Left renal cortex interstitium (tissue), 4 donors: Measurements from ENCODE around the gene PMEPA1. TPM values are rescaled to one million over a fixed set of nuclear protein-coding genes. Genes with fewer than 3 reads are reported as not detected.

ENCODE experiments used
- DNase-seq, 4 donors: peaks; one replicate each; pipeline ENCODE4 v3.0.0-alpha.2; 2013; ENCODE audit warnings: low read depth in 4 of 4, low spot score in 2 of 4, missing footprints in 1 of 4
- polyA plus RNA-seq, 4 donors: library from polyadenylated mRNA; unstranded; fragments of 120-200 nt; gene quantifications; one replicate each; pipeline ENCODE4 v1.2.1, GENCODE V29; 2013; ENCODE audit not compliant: insufficient read length in 4 of 4

PMEPA1 gene, protein sequence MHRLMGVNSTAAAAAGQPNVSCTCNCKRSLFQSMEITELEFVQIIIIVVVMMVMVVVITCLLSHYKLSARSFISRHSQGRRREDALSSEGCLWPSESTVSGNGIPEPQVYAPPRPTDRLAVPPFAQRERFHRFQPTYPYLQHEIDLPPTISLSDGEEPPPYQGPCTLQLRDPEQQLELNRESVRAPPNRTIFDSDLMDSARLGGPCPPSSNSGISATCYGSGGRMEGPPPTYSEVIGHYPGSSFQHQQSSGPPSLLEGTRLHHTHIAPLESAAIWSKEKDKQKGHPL
- 10 to 100 TPM; 16.2 to 25.6 (median 22.2) TPM for polyA plus RNA-seq

DNA sequence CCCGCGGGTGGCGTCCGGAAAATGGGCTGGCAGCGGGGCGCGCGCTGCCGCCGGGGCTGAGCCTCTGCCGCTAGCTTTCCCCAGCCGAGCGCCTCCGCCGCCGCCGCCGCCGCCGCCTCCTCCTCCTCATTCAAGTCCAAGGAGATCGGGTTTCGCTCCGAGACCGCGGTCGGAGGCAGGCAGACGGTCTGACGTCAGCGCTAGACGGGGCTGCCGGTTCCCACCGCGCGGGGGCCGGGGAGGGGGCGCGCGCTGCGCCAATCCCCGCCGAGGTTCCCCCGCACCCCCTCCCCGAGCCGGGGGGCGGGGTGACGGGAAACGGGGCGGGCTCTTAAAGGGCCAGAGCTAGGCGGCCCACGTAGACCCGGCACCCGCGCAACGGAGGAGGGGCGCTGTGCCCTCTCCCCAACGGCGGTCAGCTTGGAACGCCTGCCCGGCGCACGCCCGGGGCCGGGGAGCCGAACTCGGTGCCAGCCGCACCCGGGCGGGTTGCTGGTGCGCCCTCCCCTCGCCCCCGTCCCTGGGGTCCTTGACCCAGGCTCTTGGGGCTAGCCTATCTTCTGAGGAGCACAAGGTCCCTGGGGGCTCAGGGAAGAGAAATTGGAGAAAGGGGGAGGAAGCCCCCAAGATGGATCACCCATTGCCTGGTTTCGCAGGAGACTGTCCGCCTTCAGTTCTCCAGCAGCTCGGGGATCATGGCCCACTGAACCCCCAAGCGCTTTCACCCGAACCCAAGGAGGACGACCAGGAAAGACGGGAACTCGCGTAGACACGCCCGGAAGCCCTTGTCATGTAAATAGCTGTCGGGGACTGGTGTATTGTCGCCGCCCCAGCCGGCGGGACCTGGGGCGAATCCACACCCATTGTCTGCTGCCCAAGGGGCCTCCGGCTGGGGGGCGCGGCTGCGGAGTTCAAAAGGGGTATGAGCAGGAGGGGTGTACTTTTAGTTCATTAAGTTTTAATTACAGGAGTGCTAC, at the start of gene PMEPA1:
PMEPA1 (minus strand) TSS at position 193 of the 977 bp plus-strand sequence. CDS start 433 bp downstream, outside the sequence.
- peak; percentile 84 to 91 (median 86) for DNase-seq

DNA sequence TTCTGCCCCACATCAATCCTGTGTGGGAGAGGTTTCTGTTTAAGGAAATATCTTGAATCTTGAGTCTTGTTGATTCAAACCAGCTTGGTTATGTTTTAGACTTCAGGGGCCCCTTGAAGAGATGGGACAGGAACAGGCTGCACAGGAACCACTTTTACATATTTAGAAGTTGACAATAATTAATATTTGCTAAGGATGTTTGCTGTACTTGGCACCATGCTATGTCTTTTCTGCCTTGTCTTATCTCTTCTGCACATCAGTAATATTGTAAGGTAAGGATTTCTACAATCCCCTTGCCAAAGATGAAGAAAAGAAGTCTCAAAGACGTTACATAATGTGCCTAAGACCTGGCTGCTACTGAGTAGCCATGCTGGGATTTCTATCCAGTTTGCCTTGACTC, 48.0 kb upstream of the PMEPA1 start:
- DNase-seq = no peak

DNA sequence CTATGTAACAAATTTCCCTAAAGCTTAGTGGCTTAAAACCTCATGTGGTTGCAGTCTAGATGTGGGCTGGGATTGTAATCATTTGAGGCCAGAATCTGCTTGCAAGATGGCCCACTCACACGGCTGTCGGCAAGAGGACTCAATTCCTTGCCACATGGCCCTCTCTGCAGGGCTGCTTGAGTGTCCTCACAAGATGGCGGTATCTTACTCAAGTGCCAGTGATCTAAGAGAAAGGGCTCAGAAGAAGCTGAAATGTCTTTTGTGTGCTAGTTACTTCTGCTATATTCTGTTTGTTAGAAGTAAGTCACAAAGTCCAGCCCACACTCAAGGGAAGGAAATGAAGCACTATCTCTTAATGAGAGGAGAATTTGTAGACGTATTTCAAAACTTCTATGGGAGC, 47.1 kb upstream of the PMEPA1 start:
- no peak for DNase-seq

DNA sequence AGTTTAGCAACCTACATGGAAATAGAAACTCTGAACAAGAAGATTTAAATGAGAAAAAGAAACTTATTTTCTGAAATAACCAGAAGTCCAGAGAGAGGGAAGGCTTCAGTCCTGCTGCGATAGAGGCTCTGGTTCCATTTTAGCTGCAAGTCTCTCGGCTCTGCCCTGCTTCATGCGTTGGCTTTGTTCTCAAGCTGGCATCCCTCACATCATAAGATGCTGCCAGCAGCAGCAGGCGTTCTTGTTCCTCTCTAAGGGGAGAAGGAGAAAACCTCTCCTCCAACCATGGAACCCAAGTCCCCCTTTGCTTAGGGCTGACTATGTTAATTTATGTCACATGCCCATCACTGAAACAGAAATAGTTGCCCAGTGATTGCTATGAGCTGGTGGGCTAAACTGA, 46.4 kb upstream of the PMEPA1 start:
- no peak for DNase-seq

DNA sequence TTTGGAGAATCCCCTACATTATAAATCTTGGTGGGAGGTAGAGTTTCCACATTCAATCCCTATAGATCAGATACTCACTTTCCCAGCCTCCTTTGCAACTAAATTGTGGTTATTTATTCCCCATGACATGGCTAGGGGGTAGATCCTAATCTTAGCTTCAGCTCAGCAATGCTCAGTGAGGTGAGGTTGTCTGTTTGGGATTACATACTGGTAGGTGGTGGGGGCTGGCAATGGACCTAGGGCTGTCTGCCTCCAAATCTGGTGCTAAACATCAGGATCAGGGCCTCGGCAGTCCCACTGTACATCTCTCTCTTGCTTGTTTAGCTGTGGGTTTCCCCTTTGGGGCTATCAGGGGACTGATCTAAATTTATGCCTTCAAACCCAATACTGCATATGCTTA, 45.8 kb upstream of the PMEPA1 start:
- DNase-seq = no peak

DNA sequence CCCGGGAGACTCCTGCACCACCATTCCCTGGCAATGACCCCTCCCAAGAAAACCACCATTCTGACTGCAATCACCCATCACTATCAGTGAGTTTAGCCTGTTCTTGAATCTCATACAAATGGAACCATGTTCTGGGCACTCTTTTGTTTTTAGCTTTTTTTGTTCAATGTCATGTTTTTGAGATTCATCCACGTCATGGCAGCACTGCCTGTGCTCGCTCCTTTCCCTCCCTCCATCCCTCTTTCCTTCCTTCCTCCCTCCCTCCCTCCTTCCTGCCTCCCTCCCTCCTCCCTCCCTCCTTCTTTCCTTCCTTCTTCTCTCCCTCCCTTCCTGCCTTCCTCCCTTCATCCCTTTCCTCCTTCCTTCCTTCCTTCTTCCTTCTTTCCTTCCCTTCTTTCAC, 44.4 kb upstream of the PMEPA1 start:
- DNase-seq = no peak

DNA sequence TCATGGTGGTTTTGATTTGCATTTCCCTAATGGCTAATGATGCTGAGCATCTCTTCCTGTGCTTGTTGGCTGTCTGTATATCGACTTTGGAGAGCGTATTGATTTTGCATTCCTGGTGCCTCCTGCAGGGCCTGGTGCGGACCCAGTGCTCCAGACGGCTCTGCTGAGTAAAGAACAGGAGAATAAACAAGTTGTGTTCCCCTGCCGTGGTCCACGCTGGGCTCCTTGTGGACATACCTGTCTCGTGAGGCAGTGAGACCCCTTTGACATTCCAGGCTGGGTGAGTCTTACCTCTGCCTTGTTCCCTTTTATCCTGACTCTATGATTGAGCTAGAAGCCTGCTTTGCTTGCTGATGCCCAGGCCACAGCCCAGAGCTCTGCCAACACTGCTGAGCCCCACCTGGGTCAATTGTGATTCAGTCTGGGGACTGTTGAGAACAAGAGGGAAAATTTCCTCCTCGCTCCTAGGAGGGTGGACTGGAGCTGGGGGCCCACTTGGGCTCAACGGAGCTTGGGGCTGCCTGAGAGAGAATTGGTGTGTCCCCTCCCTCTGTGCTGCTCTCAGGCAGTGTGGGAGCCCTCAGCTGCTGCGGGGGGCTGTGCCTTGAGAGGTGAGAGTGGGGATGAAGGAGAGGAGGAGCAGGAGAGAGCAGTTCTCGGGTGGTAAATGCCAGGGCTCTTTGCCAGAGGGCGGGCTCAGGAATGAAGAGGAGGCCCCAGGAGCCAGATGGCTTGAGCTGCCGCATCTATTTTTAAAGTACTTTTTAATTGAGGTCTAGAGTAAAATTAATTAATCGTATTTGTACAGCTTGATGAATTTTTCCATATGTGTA, 43.7 kb upstream of the PMEPA1 start:
- no peak for DNase-seq

DNA sequence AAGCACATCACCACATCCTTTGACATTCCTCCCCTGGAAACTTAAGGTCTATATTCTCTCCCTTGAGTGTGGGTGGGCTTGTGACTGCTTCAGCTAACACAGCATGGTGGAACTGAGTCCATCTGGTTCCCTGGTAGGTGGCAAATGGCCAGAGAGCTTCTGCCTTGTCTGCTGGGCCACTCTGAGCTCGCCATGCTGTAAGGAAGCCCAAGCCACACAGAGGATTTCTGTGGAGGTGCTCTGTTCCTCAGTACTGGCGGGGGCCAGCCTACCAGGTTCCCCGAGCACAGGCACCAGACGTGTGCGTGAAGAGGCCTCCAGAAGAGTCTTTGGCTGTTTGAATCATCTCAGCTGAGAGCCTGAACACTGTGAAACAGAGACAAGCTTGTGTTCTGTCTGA, 41.6 kb upstream of the PMEPA1 start:
- DNase-seq = no peak

DNA sequence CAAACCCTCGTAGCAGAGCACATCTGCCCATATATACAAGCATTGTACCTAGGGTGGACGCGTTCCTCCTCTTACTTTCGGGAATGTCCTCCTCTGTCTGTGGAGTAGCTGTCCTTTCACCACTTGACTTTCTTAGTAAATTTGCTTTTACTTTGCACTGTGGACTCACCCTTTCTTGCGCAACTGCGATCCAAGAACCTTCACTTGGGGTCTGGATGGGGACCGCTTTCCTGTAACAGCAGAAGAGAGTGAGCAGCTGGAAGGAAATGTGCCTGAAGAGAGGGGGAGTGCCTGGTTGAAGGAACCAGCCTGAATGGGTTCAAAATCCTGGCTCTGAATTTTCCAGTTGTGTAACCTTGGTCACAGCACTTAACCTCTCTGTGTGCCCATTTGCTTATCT, 40.1 kb upstream of the PMEPA1 start:
- DNase-seq = no peak

DNA sequence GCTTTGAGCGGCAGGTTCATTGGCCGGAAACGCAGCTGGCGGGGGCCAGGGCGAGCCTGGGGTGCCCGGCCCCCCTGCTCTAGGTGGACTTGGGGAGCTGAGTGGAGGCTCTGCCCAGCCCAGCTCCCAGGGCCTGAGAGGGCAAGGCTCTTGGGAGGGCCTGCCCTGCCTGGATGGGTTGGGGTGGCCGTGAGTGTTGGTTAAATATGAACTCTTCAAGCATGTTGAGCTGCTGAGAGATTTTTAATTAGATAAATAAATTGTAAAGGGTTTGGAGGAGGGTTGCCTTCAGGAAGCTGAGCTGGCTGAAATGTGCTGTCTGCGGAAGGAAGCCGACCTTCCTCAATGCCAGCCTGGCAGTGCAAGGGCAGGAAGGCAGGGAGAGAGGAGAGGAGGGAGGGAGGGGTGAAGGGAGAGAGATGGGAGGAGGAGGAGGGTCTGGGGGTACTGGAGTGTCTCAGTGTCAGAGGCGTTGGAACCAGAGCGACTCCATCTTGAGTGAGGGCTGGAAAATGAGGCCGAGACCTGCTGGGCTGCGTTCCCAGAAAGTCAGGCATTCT, 39.4 kb upstream of the PMEPA1 start:
- DNase-seq = no peak

DNA sequence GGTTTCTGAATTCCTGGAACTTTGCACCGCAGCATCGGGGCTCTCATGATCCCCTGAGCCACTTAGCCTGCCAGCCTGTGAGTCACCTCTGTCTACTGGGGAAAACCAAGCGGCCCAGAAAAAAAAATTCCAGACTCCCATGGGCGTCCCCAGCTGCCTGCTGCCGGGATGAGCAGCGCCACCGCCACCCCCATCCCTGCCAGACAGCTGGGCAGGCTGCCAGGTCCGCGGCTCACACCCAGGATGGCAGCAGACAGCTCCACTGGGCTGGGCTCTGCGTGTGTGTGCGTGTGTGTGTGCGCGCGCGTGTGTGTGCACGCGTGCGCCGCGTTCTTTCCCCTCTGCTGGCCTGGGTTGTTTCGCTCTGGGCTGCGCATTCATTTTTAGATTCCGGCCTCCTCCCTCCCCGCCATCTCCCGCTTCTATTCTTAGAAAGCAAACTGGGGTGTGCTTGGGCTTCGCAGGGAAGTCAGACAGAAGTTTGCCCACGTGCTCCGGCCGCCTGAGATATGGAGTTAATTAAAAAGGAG, 38.9 kb upstream of the PMEPA1 start:
- DNase-seq = peak in 2 of 4 donors; percentile 48

DNA sequence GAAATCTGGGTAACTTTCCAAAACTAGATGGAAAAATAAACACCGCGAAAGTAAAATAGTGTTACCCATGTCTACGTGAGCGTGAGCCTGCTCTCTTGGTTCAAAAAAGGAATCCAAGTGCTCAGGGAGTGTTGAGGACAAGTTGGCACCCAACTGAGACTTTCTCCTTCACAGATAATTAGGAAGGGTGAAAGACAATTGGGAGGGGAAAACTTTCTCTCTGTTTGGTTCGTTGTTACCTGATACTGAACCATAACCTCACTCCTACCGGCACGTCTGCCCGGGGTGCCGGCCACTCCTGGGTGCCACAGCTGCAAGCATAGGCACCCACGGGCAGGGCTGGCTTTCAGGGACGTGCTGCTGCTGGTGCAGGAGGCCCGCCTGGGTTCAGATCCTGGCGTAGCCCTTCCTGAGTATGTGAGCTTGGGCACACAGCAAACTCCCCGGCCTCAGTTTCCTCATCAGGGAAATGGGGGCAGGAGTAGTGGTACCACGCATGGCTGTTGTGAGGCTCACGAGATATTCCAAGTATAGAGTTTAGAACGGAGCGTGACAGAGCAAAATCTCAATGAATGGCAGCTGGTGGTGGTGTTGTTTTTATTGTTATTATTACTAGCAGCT, 38.2 kb upstream of the PMEPA1 start:
- no peak for DNase-seq

DNA sequence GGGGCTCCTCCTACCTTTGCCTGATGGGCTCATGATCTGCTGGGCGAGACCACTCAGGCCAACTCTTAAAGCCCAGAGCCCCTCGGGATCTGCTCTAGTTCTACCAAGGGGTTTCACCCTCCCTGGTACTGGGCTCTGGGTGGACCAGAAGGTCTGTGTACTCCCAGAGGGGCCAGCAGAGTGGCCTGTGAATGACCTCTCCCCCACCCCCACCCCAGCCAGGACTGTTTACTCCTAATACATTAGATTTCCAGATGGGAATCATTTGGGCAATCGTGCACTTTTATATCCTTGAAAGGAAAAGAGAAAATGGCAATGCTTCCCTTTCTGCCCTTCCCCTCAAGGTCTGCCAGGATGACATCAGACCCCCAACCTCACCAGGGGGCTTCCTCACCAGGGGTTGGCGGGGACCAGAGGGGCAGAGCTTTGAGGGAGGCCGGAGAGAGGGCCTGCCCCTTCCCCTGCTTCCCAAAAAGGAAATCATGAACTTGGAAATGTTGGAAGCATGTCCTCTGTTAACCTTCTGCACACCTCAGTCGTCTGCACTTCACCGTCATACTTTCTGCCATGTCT, 37.1 kb upstream of the PMEPA1 start:
- DNase-seq = no peak

DNA sequence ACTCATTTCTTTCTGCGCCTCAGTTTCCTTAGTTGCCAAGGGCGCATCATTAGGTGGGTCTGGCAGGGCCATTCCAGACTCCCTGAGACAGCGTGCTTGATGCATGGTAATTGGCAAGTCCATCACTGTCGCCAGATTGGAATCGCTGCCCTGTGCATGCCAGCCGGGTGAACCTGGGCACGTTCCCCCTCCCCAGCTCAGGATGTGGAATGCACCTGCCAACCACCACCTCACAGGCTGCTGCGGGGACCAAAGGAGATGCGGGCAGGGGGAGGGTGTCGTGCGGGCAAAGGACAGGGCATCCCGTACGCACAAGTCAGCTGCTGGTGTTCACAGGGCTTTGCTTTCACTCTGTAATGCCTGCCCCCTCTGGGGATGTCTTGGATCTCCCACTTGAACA, 36.4 kb upstream of the PMEPA1 start:
- DNase-seq = no peak

DNA sequence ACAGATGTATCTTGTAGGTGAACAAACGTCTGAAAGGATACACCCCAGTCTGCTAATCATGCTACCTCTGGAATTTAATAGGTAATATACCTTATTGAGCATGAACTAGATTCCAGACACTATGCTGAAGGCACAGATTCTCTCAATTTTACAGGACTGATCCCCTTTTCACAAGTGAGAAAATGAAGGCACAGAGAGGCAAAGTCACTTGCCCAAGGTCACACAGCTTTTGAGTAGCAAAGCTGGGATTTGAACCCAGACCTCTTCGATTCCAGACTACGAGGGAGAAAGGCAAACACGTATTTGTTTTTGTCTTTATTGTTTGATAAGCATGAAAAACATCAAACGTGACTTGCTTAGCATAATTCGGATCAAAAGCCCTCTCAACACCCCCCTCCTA, 34.4 kb upstream of the PMEPA1 start:
- no peak for DNase-seq

DNA sequence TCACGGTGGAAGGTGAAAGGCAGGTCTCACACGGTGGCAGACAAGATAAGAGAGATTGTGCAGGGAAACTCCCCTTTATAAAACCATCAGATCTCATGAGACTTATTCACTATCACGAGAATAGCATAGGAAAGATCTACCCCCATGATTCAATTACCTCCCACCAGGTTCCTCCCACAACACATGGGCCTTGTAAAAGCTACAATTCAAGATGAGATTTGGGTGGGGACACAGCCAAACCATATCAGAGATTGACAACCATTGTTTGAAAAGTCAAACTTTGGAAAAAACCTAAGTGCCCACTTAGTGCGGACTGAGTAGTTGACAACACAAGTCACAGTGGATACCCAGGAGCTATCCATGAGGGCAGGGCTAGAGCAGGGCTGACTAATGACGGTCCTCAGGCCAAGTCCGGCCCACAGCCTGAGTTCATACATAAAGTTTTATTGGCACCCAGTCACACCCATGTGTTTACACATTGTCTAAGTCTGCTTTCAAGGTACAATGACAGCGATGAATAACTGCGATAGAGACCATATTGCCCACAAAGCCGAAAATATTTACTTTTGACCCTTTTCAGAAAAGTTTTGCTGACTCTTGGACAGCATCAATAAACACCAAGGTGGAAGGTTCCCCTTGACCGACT, 33.8 kb upstream of the PMEPA1 start:
- DNase-seq = no peak

DNA sequence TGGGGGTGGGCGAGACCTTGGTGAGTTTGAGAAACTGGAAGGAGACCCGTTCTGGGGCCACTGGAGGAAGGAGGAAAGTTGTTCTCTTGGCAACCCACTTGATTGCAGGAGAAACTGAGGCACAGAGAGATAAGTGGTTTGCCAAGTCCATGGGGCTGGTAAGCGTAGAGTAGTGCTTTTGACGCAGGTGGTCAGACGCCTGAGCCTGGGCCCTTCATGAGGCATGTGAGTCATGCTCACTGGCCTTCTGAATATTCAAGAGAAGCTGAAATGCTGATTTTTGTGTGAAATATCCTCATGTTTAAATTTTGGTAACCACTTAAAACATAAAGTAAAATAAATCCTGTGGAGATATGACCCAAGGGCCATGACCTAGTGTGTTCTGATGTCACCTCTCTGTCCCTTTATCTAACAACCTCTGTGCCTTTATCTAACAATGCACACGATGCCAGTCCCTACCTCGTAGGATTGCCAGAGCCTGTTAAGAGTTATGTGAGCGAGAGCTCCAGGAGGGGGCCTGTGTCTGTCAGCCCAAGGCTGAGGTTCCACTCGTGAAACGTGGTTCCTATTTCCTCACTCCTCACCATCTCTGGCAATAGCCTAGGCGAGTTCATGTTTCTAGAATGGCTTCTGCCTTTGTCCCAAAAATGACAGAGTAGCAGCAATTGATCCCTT, 32.8 kb upstream of the PMEPA1 start:
- DNase-seq = no peak

DNA sequence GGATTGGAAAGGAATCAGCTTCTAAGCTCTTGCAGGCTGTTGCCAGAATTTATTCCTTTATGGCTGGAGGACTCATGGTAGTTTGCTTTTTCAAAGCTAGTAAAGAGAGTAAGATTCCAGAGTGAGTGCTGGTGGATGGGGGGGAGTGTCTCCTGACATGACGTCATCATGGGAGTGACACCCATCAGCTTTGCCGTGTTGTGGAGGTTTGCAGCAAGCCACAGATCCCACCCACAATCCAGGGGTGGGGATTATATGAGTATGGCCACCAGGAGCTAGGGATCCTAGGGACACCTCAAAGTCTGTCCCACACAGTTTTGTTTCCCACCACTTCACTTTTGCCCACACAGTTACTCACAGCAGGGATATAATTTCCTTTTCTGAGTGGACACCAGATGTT, 28.7 kb upstream of the PMEPA1 start:
- DNase-seq = no peak
